Coronary artery (tissue), 2 donors: Measurements from ENCODE around the gene APOL1.

ENCODE experiments used
- DNase-seq: peaks from one replicate; pipeline ENCODE4 v3.0.0-alpha.2; 2017; ENCODE audit warnings: low spot score
- H3K27ac ChIP-seq, 2 donors: fragments of 200-600 bp; sonication (generic); one replicate each; pipeline ENCODE4 v1.5.1; 2016 to 2019
- H3K4me3 ChIP-seq: fragments of 200-600 bp; sonication (generic); 2 replicates; pipeline ENCODE4 v1.5.1; 2016; ENCODE audit warnings: mild to moderate bottlenecking, moderate library complexity
- CTCF ChIP-seq: fragments of 200-600 bp; sonication (generic); IDR thresholded peaks from one replicate; pipeline ENCODE4 v1.5.1; 2019; ENCODE audit warnings: antibody characterized with exemption

The APOL1 gene

GRCh38 chr22:36274531-36274930 lies 21.6 kb downstream of the APOL1 start:
- no peak for TF ChIP-seq CTCF
- Histone ChIP-seq H3K27ac (no peak overlapping the region), H3K4me3 (no peak overlapping the region)
- DNase-seq: no peak

GRCh38 chr22:36277482-36278291 lies 24.8 kb downstream of the APOL1 start:
- no peak for DNase-seq
- Histone ChIP-seq H3K4me3 (peak overlapping the region; percentile 25), H3K27ac (peak overlapping the region in 1 of 2 donors; percentile 26)
- TF ChIP-seq CTCF: peak; percentile 75

GRCh38 chr22:36279219-36279666 lies 26.3 kb downstream of the APOL1 start:
- DNase-seq: no peak
- no peak for TF ChIP-seq CTCF
- Histone ChIP-seq H3K4me3 (no peak overlapping the region), H3K27ac (peak overlapping the region in 1 of 2 donors; percentile 3)

DNA sequence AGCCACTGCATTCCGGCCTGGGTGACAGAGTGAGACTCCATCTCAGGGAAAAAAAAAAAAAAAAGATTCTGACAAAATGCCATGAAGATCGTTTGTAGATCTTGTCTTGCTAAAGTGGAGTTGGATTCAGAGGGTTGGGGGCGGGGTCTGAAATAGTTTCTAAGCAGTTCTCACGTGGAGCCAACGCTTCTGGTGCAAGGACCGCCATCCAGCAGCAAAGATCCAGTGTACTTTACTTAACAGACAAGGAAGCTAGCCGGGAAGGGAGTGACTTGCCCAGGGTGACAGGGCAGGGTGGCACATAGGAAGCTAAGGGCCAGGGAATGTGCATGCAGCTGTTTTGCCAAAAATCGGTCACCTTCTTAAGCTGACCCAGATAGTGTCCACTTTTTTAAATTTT lies 27.4 kb downstream of the APOL1 start:
- Histone ChIP-seq H3K4me3 (no peak overlapping the region), H3K27ac (no peak overlapping the region)
- TF ChIP-seq CTCF: no peak
- no peak for DNase-seq

GRCh38 chr22:36281781-36282327 lies 28.9 kb downstream of the APOL1 start:
- no peak for DNase-seq

GRCh38 chr22:36282328-36282831 lies 29.4 kb downstream of the APOL1 start:
- H3K4me3 ChIP-seq: no peak overlapping the region
- H3K27ac ChIP-seq: no peak overlapping the region
- no peak for DNase-seq
- TF ChIP-seq CTCF: no peak

More at GRCh38 chr22:36281781-36282327, 28.9 kb downstream of the APOL1 start:
- TF ChIP-seq CTCF: no peak
- Histone ChIP-seq H3K4me3 (no peak overlapping the region), H3K27ac (no peak overlapping the region)
